NCI-H146 treated with DMSO at 0.1 percent for 48 hours (cell line): ENCODE results near the gene FGF14.

ENCODE experiments used
- DNase-seq: peaks from one replicate; lab custom pipeline; 2025; ENCODE audit not compliant: unreplicated experiment; lab: John Stamatoyannopoulos, UW

FGF14 gene

GRCh38 chr13:101828119-101828518 is 573.7 kb downstream of the FGF14 start:
- no peak for DNase-seq

- no peak for DNase-seq
Measured at GRCh38 chr13:101817898-101818297, 584.0 kb downstream of the FGF14 start.

GRCh38 chr13:101811881-101812280 is 590.0 kb downstream of the FGF14 start:
- no peak for DNase-seq

- DNase-seq = no peak
Measured at GRCh38 chr13:101811284-101811839, 590.5 kb downstream of the FGF14 start.

GRCh38 chr13:101799196-101799595 is 602.7 kb downstream of the FGF14 start:
- no peak for DNase-seq

GRCh38 chr13:101798437-101798836 is 603.4 kb downstream of the FGF14 start:
- no peak for DNase-seq

- DNase-seq = no peak
Measured at GRCh38 chr13:101795460-101795859, 606.4 kb downstream of the FGF14 start.

GRCh38 chr13:101795025-101795424 is 606.8 kb downstream of the FGF14 start:
- no peak for DNase-seq

GRCh38 chr13:101792189-101792588 is 609.7 kb downstream of the FGF14 start:
- no peak for DNase-seq

- DNase-seq = peak; percentile 79
Measured at GRCh38 chr13:101785858-101786257, 616.0 kb downstream of the FGF14 start.

- no peak for DNase-seq
Measured at GRCh38 chr13:101784313-101784712, 617.5 kb downstream of the FGF14 start.

GRCh38 chr13:101783554-101783953 is 618.3 kb downstream of the FGF14 start:
- no peak for DNase-seq

GRCh38 chr13:101780211-101780610 is 621.6 kb downstream of the FGF14 start:
- DNase-seq = no peak

GRCh38 chr13:101779147-101779546 is 622.7 kb downstream of the FGF14 start:
- DNase-seq = no peak

GRCh38 chr13:101775267-101775666 is 626.6 kb downstream of the FGF14 start:
- DNase-seq = no peak

GRCh38 chr13:101774393-101774792 is 627.5 kb downstream of the FGF14 start:
- DNase-seq = no peak

- DNase-seq = no peak
Measured at GRCh38 chr13:101773062-101773461, 628.8 kb downstream of the FGF14 start.

GRCh38 chr13:101767131-101767530 is 634.7 kb downstream of the FGF14 start:
- DNase-seq = no peak

- no peak for DNase-seq
Measured at GRCh38 chr13:101763191-101763590, 638.7 kb downstream of the FGF14 start.

- peak; percentile 67 for DNase-seq
Measured at GRCh38 chr13:101757446-101758039, 644.3 kb downstream of the FGF14 start.

- DNase-seq = no peak
Measured at GRCh38 chr13:101755228-101755887, 646.5 kb downstream of the FGF14 start.

- DNase-seq = no peak
Measured at GRCh38 chr13:101752432-101752831, 649.4 kb downstream of the FGF14 start.

- DNase-seq = peak; percentile 84
Measured at GRCh38 chr13:101751488-101751887, 650.4 kb downstream of the FGF14 start.
